Cardiac muscle cell (in vitro differentiated cells and primary cell): ENCODE measurements around the gene MAPK8IP3. TPM values are rescaled to one million over a fixed set of nuclear protein-coding genes. Genes with fewer than 3 reads are reported as not detected.

ENCODE experiments used
- DNase-seq, 2 donors: peaks; one replicate each; pipeline versions ENCODE4 v3.0.0 to v3.0.0-alpha.2; 2010 to 2017; ENCODE audit warnings: low read depth in 1 of 2, low spot score in 1 of 2
- H3K27ac ChIP-seq: fragments of 200-600 bp; sonication (generic); 2 replicates; pipeline ENCODE4 v1.5.1; 2016
- H3K27me3 ChIP-seq: fragments of 200-600 bp; sonication (generic); 2 replicates; pipeline ENCODE4 v1.6.0; 2016; ENCODE audit warnings: control low read depth
- H3K36me3 ChIP-seq: fragments of 200-600 bp; sonication (generic); 2 replicates; pipeline ENCODE4 v1.5.1; 2016; ENCODE audit warnings: control low read depth
- H3K4me1 ChIP-seq: fragments of 200-600 bp; sonication (generic); 2 replicates; pipeline ENCODE4 v1.8.1; 2017; ENCODE audit warnings: low read depth, mild to moderate bottlenecking, mixed run types
- H3K4me3 ChIP-seq: fragments of 200-600 bp; sonication (generic); 2 replicates; pipeline ENCODE4 v1.5.1; 2016; ENCODE audit warnings: mild to moderate bottlenecking
- H3K9me3 ChIP-seq: fragments of 200-600 bp; sonication (generic); 2 replicates; pipeline ENCODE4 v1.5.1; 2017; ENCODE audit warnings: low read depth, mild to moderate bottlenecking, control low read depth
- CTCF ChIP-seq: IDR thresholded peaks from 2 replicates; pipeline ENCODE4 v1.5.1; 2012; ENCODE audit warnings: low read depth, mild to moderate bottlenecking, low read length
- polyA plus RNA-seq: library from polyadenylated mRNA; unstranded; fragments of >200 nt; fragmentation: Nextera tagmentation; extraction: Ambion mirVana; gene quantifications from 2 replicates; pipeline ENCODE4 v1.2.1, GENCODE V29; 2016
- total RNA-seq: library from RNA; depleted of rRNA; stranded (reverse); fragments of >200 nt; gene quantifications from 2 replicates; pipeline ENCODE4 v1.2.3, GENCODE V29; 2016

The MAPK8IP3 gene
- total and polyA plus RNA-seq, 2 experiments from 2014 or later = 75.2 to 127 TPM

GRCh38 chr16:1674306-1674705, 31.7 kb upstream of the MAPK8IP3 start:
- no peak overlapping the region for H3K4me3 ChIP-seq
- DNase-seq = no peak
- no peak for TF ChIP-seq CTCF
- H3K4me1 ChIP-seq = peaks cover 4% of the 10 kb centered on the region
- no peaks in the 10 kb centered on the region for H3K27me3 ChIP-seq
- H3K9me3 ChIP-seq = no peaks in the 10 kb centered on the region
- peaks cover 20% of the 10 kb centered on the region for H3K36me3 ChIP-seq
- no peak overlapping the region for H3K27ac ChIP-seq

- Histone ChIP-seq H3K9me3 (no peaks in the 10 kb centered on the region), H3K27ac (no peak overlapping the region), H3K27me3 (no peaks in the 10 kb centered on the region), H3K36me3 (peaks cover 19% of the 10 kb centered on the region), H3K4me3 (no peak overlapping the region), H3K4me1 (peaks cover 4% of the 10 kb centered on the region)
- TF ChIP-seq CTCF = no peak
- DNase-seq = peak in 1 of 2 donors; percentile 49
These were observed 31.0 kb upstream of the MAPK8IP3 start for GRCh38 chr16:1674751-1675664.

GRCh38 chr16:1676661-1677060, 29.3 kb upstream of the MAPK8IP3 start:
- Histone ChIP-seq H3K27me3 (no peaks in the 10 kb centered on the region), H3K36me3 (peaks cover 18% of the 10 kb centered on the region), H3K4me1 (peaks cover 4% of the 10 kb centered on the region), H3K9me3 (no peaks in the 10 kb centered on the region), H3K4me3 (no peak overlapping the region), H3K27ac (no peak overlapping the region)
- no peak for DNase-seq
- no peak for TF ChIP-seq CTCF

- peak overlapping the region; percentile 36 for H3K4me3 ChIP-seq
- no peak for TF ChIP-seq CTCF
- no peaks in the 10 kb centered on the region for H3K27me3 ChIP-seq
- no peak overlapping the region for H3K27ac ChIP-seq
- DNase-seq = no peak
- H3K9me3 ChIP-seq = no peaks in the 10 kb centered on the region
- H3K4me1 ChIP-seq = peaks cover 4% of the 10 kb centered on the region
- H3K36me3 ChIP-seq = peaks cover 11% of the 10 kb centered on the region
These were observed 28.7 kb upstream of the MAPK8IP3 start for GRCh38 chr16:1677339-1677738.

- peak within 1 kb of the TSS; percentile 74 for H3K27ac ChIP-seq
- H3K9me3 ChIP-seq = no peaks in the 10 kb centered on the region
- no peak for TF ChIP-seq CTCF
- DNase-seq = peak; percentile 98 to 99
- no peaks in the 10 kb centered on the region for H3K27me3 ChIP-seq
- H3K4me1 ChIP-seq = peaks cover 4% of the 10 kb centered on the region
- peaks cover 6% of the 10 kb centered on the region for H3K36me3 ChIP-seq
- peak within 1 kb of the TSS; percentile 71 for H3K4me3 ChIP-seq
These were observed 28.0 kb upstream of the MAPK8IP3 start, which contains the start of gene JPT2 for GRCh38 chr16:1677942-1678499. JPT2 (plus strand) TSS chr16:1678279; CDS start chr16:1678313, 34 bp downstream.
